ENCODE results near the gene VWA8. TPM values are rescaled to one million over a fixed set of nuclear protein-coding genes. Genes with fewer than 3 reads are reported as not detected.

VWA8 gene
- total RNA-seq: 10 to 100 TPM; 27.1 to 39.7 (median 30.4) TPM

- Histone ChIP-seq H3K4me1 (peaks cover 0 to 5% of the 10 kb centered on the region in 2 donors), H3K4me3 (replicated peaks in 1 of 3) (peak within 1 kb of the TSS; percentile 34 to 83 (median 79)), H3K27ac (peak within 1 kb of the TSS; percentile 52 to 85 (median 69)), H3K9me3 (no peaks in the 10 kb centered on the region), H3K27me3 (no peaks in the 10 kb centered on the region), H3K36me3 (no peaks in the 10 kb centered on the region)
- WGBS, 2 donors: 2 to 6% methylated on average over 9 to 22 of the region's 83 CpGs
- TF ChIP-seq POLR2A (IDR thresholded peaks at IDR 0.05): peak in 1 of 2 donors; percentile 32
- TF ChIP-seq CTCF (IDR thresholded peaks at IDR 0.05): no peak
- intact Hi-C loops (cut with DNase I): no loop called here
- peak; percentile 76 to 83 for DNase-seq
Observed at GRCh38 chr13:41960637-41961465, at the start of gene VWA8. Gene VWA8, minus strand, starts transcription at chr13:41961109. Its CDS starts 94 bp downstream, at chr13:41961015.

GRCh38 chr13:42009057-42009456 lies 48.1 kb upstream of the VWA8 start:
- no peak for DNase-seq
- Histone ChIP-seq H3K9me3 (no peaks in the 10 kb centered on the region), H3K4me1 (peaks cover 0 to 4% of the 10 kb centered on the region in 2 donors), H3K27ac (no peak overlapping the region), H3K36me3 (no peaks in the 10 kb centered on the region), H3K4me3 (replicated peaks in 1 of 3) (no peak overlapping the region), H3K27me3 (no peaks in the 10 kb centered on the region)
- 83 to 84% methylated on average over 4 of the region's 4 CpGs for WGBS, 2 donors
- TF ChIP-seq POLR2A (IDR thresholded peaks at IDR 0.05): no peak
- no peak for TF ChIP-seq CTCF (IDR thresholded peaks at IDR 0.05)
- intact Hi-C loops (cut with DNase I): no loop called here

- H3K4me1 ChIP-seq: peaks cover 0 to 4% of the 10 kb centered on the region in 2 donors
- H3K4me3 ChIP-seq (replicated peaks in 1 of 3): no peak overlapping the region
- H3K36me3 ChIP-seq: no peaks in the 10 kb centered on the region
- WGBS, 2 donors: 67 to 79% methylated on average over 1 of the region's 1 CpG
- no peak for DNase-seq
- no peaks in the 10 kb centered on the region for H3K27me3 ChIP-seq
- H3K9me3 ChIP-seq: no peaks in the 10 kb centered on the region
- no peak for TF ChIP-seq POLR2A (IDR thresholded peaks at IDR 0.05)
- TF ChIP-seq CTCF (IDR thresholded peaks at IDR 0.05): no peak
- no peak overlapping the region for H3K27ac ChIP-seq
- intact Hi-C loops (cut with DNase I): no loop called here
Observed at GRCh38 chr13:42007844-42008243, 46.9 kb upstream of the VWA8 start.

- no peak for DNase-seq
- 75 to 81% methylated on average over 2 of the region's 2 CpGs for WGBS, 2 donors
- H3K4me3 ChIP-seq (replicated peaks in 1 of 3): no peak overlapping the region
- H3K27ac ChIP-seq: no peak overlapping the region
- H3K9me3 ChIP-seq: no peaks in the 10 kb centered on the region
- no peaks in the 10 kb centered on the region for H3K27me3 ChIP-seq
- intact Hi-C loops (cut with DNase I): no loop called here
- no peaks in the 10 kb centered on the region for H3K4me1 ChIP-seq
- TF ChIP-seq POLR2A (IDR thresholded peaks at IDR 0.05) (no peak), CTCF (IDR thresholded peaks at IDR 0.05) (no peak)
- no peaks in the 10 kb centered on the region for H3K36me3 ChIP-seq
Observed at GRCh38 chr13:42002066-42002465, 41.2 kb upstream of the VWA8 start.

GRCh38 chr13:42001580-42001979 lies 40.7 kb upstream of the VWA8 start:
- H3K36me3 ChIP-seq: no peaks in the 10 kb centered on the region
- WGBS, 2 donors: 19 to 49% methylated on average over 6 of the region's 6 CpGs
- no peak overlapping the region for H3K4me3 ChIP-seq (replicated peaks in 1 of 3)
- no peak overlapping the region for H3K27ac ChIP-seq
- no peaks in the 10 kb centered on the region for H3K9me3 ChIP-seq
- no peaks in the 10 kb centered on the region for H3K4me1 ChIP-seq
- TF ChIP-seq CTCF (IDR thresholded peaks at IDR 0.05) (no peak), POLR2A (IDR thresholded peaks at IDR 0.05) (no peak)
- H3K27me3 ChIP-seq: no peaks in the 10 kb centered on the region
- peak in 1 of 2 donors; percentile 8 for DNase-seq
- intact Hi-C loops (cut with DNase I): no loop called here

All from thyroid gland (tissue), 4 donors.